HEK293 (cell line): ENCODE measurements around the gene DCLK1.

Experiments used
- CTCF ChIA-PET: fragments of 350-600 bp; formaldehyde crosslinking; extraction: SDS; loops from one replicate; lab custom pipeline; 2021; ENCODE audit warnings: antibody characterized with exemption; lab: Yijun Ruan, JAX
- POLR2A ChIA-PET: fragments of 300-600 bp; formaldehyde crosslinking; extraction: SDS; loops from one replicate; lab custom pipeline; 2020; ENCODE audit warnings: antibody characterized with exemption, inconsistent platforms; lab: Yijun Ruan, JAX
- H3K27ac ChIP-seq: fragments of 200-500 bp; sonication (Bioruptor generic); 2 replicates; pipeline ENCODE4 v1.5.1; 2014; ENCODE audit warnings: low read depth, low read length, control low read depth, inconsistent platforms; ENCODE audit errors: extremely low read depth
- H3K36me3 ChIP-seq, 2 experiments: fragments of 200-500 bp in 1 of 2; sonication (Bioruptor generic) in 1 of 2; 1 replicate in 1 of 2; 2 replicates in 1 of 2; pipeline ENCODE4 v1.5.1; 2014 to 2017; ENCODE audit warnings: inconsistent platforms in 2 of 2, low read length in 2 of 2; ENCODE audit not compliant: control insufficient read depth in 2 of 2, insufficient read depth in 1 of 2
- H3K4me1 ChIP-seq: fragments of 200-500 bp; sonication (Bioruptor generic); 2 replicates; pipeline ENCODE4 v1.5.1; 2014; ENCODE audit warnings: mild to moderate bottlenecking, low read length, inconsistent platforms; ENCODE audit not compliant: control insufficient read depth, insufficient read depth
- H3K4me3 ChIP-seq: 2 replicates; pipeline ENCODE4 v1.5.1; 2011; ENCODE audit warnings: low read depth, mild to moderate bottlenecking, control low read depth, low read length, moderate library complexity
- H3K9me3 ChIP-seq: fragments of 200-500 bp; sonication (Bioruptor generic); 2 replicates; pipeline ENCODE4 v1.5.1; 2014; ENCODE audit warnings: low read depth, low read length, inconsistent platforms; ENCODE audit not compliant: control insufficient read depth, insufficient read depth
- BCL11B ChIP-seq: fragments of 450-650 bp; formaldehyde crosslinking; IDR thresholded peaks from 2 replicates; pipeline ENCODE4 v1.5.1; 2016; ENCODE audit warnings: low read depth, missing biosample characterization, missing genetic modification characterization
- KLF8 ChIP-seq: fragments of 450-650 bp; formaldehyde crosslinking; IDR thresholded peaks from 2 replicates; pipeline ENCODE4 v1.5.1; 2016; ENCODE audit warnings: missing biosample characterization, missing genetic modification characterization
- PRDM2 ChIP-seq: fragments of 450-650 bp; formaldehyde crosslinking; IDR thresholded peaks from 2 replicates; pipeline ENCODE4 v1.5.1; 2016; ENCODE audit warnings: missing biosample characterization, missing genetic modification characterization, borderline replicate concordance
- SP2 ChIP-seq: fragments of 450-650 bp; formaldehyde crosslinking; IDR thresholded peaks from 2 replicates; pipeline ENCODE4 v1.5.1; 2016; ENCODE audit warnings: missing biosample characterization, missing genetic modification characterization
- SP3 ChIP-seq: fragments of 450-650 bp; formaldehyde crosslinking; IDR thresholded peaks from 2 replicates; pipeline ENCODE4 v1.5.1; 2016; ENCODE audit warnings: missing biosample characterization, missing genetic modification characterization
- YY1 ChIP-seq: fragments of 450-650 bp; formaldehyde crosslinking; IDR thresholded peaks from 2 replicates; pipeline ENCODE4 v1.5.1; 2018; ENCODE audit warnings: missing biosample characterization, missing genetic modification characterization
- ZBTB1 ChIP-seq: fragments of 450-650 bp; formaldehyde crosslinking; IDR thresholded peaks from 2 replicates; pipeline ENCODE4 v1.5.1; 2016; ENCODE audit warnings: missing biosample characterization, missing genetic modification characterization
- ZNF157 ChIP-seq: fragments of 450-650 bp; formaldehyde crosslinking; IDR thresholded peaks from 2 replicates; pipeline ENCODE4 v1.5.1; 2016; ENCODE audit warnings: missing biosample characterization, missing genetic modification characterization
- ZNF266 ChIP-seq: fragments of 450-650 bp; formaldehyde crosslinking; IDR thresholded peaks from 2 replicates; pipeline ENCODE4 v1.5.1; 2016; ENCODE audit warnings: missing biosample characterization, missing genetic modification characterization, low read depth
- ZNF341 ChIP-seq: fragments of 450-650 bp; formaldehyde crosslinking; IDR thresholded peaks from 2 replicates; pipeline ENCODE4; 2016; ENCODE audit warnings: low read depth, missing biosample characterization, missing genetic modification characterization
- ZNF449 ChIP-seq: fragments of 450-650 bp; formaldehyde crosslinking; IDR thresholded peaks from 2 replicates; pipeline ENCODE4 v1.5.1; 2017; ENCODE audit warnings: missing biosample characterization, mild to moderate bottlenecking, missing genetic modification characterization, moderate library complexity
- ZNF580 ChIP-seq: fragments of 450-650 bp; formaldehyde crosslinking; IDR thresholded peaks from 2 replicates; pipeline ENCODE4 v1.5.1; 2016; ENCODE audit warnings: missing biosample characterization, missing genetic modification characterization
- ZXDB ChIP-seq: fragments of 450-650 bp; formaldehyde crosslinking; IDR thresholded peaks from 2 replicates; pipeline ENCODE4 v1.5.1; 2016; ENCODE audit warnings: missing biosample characterization, missing genetic modification characterization
- TF ChIP-seq, protein P1 (sequence below): fragments of 450-650 bp; formaldehyde crosslinking; IDR thresholded peaks from 2 replicates; pipeline ENCODE4 v1.5.1; 2017; ENCODE audit warnings: missing biosample characterization, missing genetic modification characterization
- TF ChIP-seq, protein P2 (sequence below): fragments of 450-650 bp; formaldehyde crosslinking; IDR thresholded peaks from 2 replicates; pipeline ENCODE4 v1.5.1; 2016; ENCODE audit warnings: missing biosample characterization, missing genetic modification characterization
- TF ChIP-seq, protein P3 (sequence below): sonication (generic); formaldehyde crosslinking; IDR thresholded peaks from 2 replicates; pipeline ENCODE4 v1.8.1; 2022; ENCODE audit warnings: mild to moderate bottlenecking, moderate library complexity, missing genetic modification reagents

The DCLK1 gene

DNA sequence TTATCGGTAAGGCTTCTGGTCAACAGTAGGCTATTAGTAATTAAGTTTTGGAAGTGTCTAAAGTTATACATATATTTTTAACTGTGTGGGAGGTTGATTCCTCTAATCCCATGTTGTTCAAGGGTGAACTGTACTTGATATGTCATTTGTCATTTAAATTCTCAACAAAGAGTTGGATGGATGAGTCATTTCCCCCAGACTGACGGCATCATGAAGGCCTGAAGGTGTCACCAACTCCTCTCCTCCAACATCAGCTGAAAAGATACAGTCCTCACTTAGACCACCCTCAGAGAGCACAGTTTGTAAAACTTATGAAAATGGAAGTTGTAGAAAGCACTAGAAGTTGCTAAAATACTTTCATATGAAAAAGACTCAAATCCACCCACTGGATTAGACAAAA is 48.8 kb downstream of the DCLK1 start:
- H3K4me3 ChIP-seq: no peak overlapping the region
- ChIA-PET POLR2A (no interaction called here), CTCF (interaction anchor here (0.6 to 0.8 kb wide), 2 partner anchors 30 to 345 kb away, joined by 3 read pairs; no protein-coding TSS in a partner anchor)
- H3K4me1 ChIP-seq: peaks cover 2% of the 10 kb centered on the region; the same call in 1 of the 2 replicates
- TF ChIP-seq ZNF449 (no peak), YY1 (no peak), ZBTB1 (tag by site-specific recombination) (no peak), ZNF580 (tag by site-specific recombination) (no peak), ZNF157 (tag by site-specific recombination) (no peak), KLF8 (no peak)
- TF ChIP-seq, protein P1, sequence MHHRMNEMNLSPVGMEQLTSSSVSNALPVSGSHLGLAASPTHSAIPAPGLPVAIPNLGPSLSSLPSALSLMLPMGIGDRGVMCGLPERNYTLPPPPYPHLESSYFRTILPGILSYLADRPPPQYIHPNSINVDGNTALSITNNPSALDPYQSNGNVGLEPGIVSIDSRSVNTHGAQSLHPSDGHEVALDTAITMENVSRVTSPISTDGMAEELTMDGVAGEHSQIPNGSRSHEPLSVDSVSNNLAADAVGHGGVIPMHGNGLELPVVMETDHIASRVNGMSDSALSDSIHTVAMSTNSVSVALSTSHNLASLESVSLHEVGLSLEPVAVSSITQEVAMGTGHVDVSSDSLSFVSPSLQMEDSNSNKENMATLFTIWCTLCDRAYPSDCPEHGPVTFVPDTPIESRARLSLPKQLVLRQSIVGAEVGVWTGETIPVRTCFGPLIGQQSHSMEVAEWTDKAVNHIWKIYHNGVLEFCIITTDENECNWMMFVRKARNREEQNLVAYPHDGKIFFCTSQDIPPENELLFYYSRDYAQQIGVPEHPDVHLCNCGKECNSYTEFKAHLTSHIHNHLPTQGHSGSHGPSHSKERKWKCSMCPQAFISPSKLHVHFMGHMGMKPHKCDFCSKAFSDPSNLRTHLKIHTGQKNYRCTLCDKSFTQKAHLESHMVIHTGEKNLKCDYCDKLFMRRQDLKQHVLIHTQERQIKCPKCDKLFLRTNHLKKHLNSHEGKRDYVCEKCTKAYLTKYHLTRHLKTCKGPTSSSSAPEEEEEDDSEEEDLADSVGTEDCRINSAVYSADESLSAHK (tag by site-specific recombination): no peak
- TF ChIP-seq, protein P2, sequence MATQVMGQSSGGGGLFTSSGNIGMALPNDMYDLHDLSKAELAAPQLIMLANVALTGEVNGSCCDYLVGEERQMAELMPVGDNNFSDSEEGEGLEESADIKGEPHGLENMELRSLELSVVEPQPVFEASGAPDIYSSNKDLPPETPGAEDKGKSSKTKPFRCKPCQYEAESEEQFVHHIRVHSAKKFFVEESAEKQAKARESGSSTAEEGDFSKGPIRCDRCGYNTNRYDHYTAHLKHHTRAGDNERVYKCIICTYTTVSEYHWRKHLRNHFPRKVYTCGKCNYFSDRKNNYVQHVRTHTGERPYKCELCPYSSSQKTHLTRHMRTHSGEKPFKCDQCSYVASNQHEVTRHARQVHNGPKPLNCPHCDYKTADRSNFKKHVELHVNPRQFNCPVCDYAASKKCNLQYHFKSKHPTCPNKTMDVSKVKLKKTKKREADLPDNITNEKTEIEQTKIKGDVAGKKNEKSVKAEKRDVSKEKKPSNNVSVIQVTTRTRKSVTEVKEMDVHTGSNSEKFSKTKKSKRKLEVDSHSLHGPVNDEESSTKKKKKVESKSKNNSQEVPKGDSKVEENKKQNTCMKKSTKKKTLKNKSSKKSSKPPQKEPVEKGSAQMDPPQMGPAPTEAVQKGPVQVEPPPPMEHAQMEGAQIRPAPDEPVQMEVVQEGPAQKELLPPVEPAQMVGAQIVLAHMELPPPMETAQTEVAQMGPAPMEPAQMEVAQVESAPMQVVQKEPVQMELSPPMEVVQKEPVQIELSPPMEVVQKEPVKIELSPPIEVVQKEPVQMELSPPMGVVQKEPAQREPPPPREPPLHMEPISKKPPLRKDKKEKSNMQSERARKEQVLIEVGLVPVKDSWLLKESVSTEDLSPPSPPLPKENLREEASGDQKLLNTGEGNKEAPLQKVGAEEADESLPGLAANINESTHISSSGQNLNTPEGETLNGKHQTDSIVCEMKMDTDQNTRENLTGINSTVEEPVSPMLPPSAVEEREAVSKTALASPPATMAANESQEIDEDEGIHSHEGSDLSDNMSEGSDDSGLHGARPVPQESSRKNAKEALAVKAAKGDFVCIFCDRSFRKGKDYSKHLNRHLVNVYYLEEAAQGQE (tag by site-specific recombination): no peak
- TF ChIP-seq, all 188 proteins: peak for 0
- no peaks in the 10 kb centered on the region for H3K9me3 ChIP-seq
- H3K27ac ChIP-seq: no peak overlapping the region
- no peaks in the 10 kb centered on the region for H3K36me3 ChIP-seq

- no peak overlapping the region for H3K4me3 ChIP-seq
- no peak overlapping the region for H3K27ac ChIP-seq
- CTCF ChIA-PET: no interaction called here
- H3K36me3 ChIP-seq: no peaks in the 10 kb centered on the region
- no peaks in the 10 kb centered on the region for H3K9me3 ChIP-seq
- POLR2A ChIA-PET: no interaction called here
- H3K4me1 ChIP-seq: no peaks in the 10 kb centered on the region
- TF ChIP-seq ZNF341: no peak
- no peak for TF ChIP-seq PRDM2 (tag by site-specific recombination)
- no peak for TF ChIP-seq SP3 (tag by site-specific recombination)
- TF ChIP-seq ZNF266: no peak
- no peak for TF ChIP-seq BCL11B
- no peak for TF ChIP-seq ZXDB (tag by site-specific recombination)
- TF ChIP-seq SP2 (tag by site-specific recombination): no peak
- TF ChIP-seq, protein P3, sequence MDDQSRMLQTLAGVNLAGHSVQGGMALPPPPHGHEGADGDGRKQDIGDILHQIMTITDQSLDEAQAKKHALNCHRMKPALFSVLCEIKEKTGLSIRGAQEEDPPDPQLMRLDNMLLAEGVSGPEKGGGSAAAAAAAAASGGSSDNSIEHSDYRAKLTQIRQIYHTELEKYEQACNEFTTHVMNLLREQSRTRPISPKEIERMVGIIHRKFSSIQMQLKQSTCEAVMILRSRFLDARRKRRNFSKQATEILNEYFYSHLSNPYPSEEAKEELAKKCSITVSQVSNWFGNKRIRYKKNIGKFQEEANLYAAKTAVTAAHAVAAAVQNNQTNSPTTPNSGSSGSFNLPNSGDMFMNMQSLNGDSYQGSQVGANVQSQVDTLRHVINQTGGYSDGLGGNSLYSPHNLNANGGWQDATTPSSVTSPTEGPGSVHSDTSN (CRISPR knock-in tag): no peak
Observed at GRCh38 chr13:36076211-36076610, 55.0 kb downstream of the DCLK1 start.
